Activated naive CD4-positive, alpha-beta T cell treated with anti-CD3 and anti-CD28 coated beads, Interleukin-2, amount 50 U/mL, for 72 hours (primary cell): Measurements from ENCODE around the gene SGPP1. TPM values are rescaled to one million over a fixed set of nuclear protein-coding genes. Genes with fewer than 3 reads are reported as not detected.
"Not testable (repeated sequence)": the region's sequence is repeated elsewhere in the genome, so short reads cannot be mapped to it uniquely, and the experiment has no call there.

Experiments used
- ATAC-seq, 2 donors: fragments of 150-1000 bp; cut with Tn5 transposase; 2 replicates each; pipeline ENCODE4 v1.10.0; 2021; ENCODE audit warnings: mild to moderate bottlenecking in 2 of 2, moderate library complexity in 2 of 2
- DNase-seq, 2 donors: peaks; one replicate each; pipeline ENCODE4 v3.0.0; 2021 to 2022; ENCODE audit warnings: low spot score in 2 of 2
- H3K27ac Mint-ChIP-seq, 2 donors: one replicate each; pipeline ENCODE4 v1.8.0; 2022; ENCODE audit warnings: mild to moderate bottlenecking in 2 of 2, mixed read lengths in 2 of 2
- H3K36me3 Mint-ChIP-seq, 2 donors: one replicate each; pipeline ENCODE4 v1.8.0; 2022; ENCODE audit warnings: mixed read lengths in 2 of 2
- H3K9me3 Mint-ChIP-seq, 2 donors: one replicate each; pipeline ENCODE4 v1.8.0; 2022; ENCODE audit warnings: mixed read lengths in 2 of 2
- total RNA-seq, 2 donors: library from RNA; stranded (reverse); gene quantifications; one replicate each; pipeline ENCODE4 v1.2.3, GENCODE V29; 2022

The SGPP1 gene
- total RNA-seq, 2 donors from 2014 or later = 8.9 to 11.4 TPM

- peak overlapping the region; percentile 6 to 77 for H3K27ac Mint-ChIP-seq
- peaks cover 27 to 50% of the 10 kb centered on the region in 2 donors for H3K36me3 Mint-ChIP-seq
- not testable (repeated sequence) for DNase-seq, ATAC-seq
- peaks cover 14 to 22% of the 10 kb centered on the region in 2 donors for H3K9me3 Mint-ChIP-seq
These were observed 91.7 kb downstream of the SGPP1 start for GRCh38 chr14:63636094-63636635.

Other genes with a start within 250 kb of the SGPP1 start
- 10 to 100 TPM; 31.2 to 40.3 TPM for gene PPP2R5E, start 184.7 kb downstream of the SGPP1 start, total RNA-seq
- 10 to 100 TPM; 23.1 to 26.4 TPM for gene WDR89, start 86.2 kb downstream of the SGPP1 start, total RNA-seq
- gene SYNE2, start 124.9 kb upstream of the SGPP1 start, total RNA-seq = 10 to 100 TPM; 39.4 to 41.0 TPM